Subcutaneous abdominal adipose tissue (tissue), 5 donors: ENCODE results near the gene TLCD2.
A peak's percentile ranks its signal among the peaks of the same experiment; 100 is the strongest.

Experiments
- H3K27ac ChIP-seq: one replicate; pipeline ENCODE4 v1.7.0; 2013; ENCODE audit warnings: low read depth, mild to moderate bottlenecking, inconsistent platforms, low read length, moderate library complexity
- H3K27me3 ChIP-seq, 5 donors: one replicate each; pipeline ENCODE4 v1.7.0; 2013; ENCODE audit warnings: low read length in 5 of 5, inconsistent platforms in 1 of 5; ENCODE audit not compliant: control insufficient read depth in 5 of 5, insufficient read depth in 4 of 5
- H3K36me3 ChIP-seq, 5 donors: one replicate each; pipeline ENCODE4 v1.7.0; 2013; ENCODE audit warnings: low read length in 5 of 5; ENCODE audit not compliant: control insufficient read depth in 5 of 5, insufficient read depth in 5 of 5
- H3K4me1 ChIP-seq, 5 donors: one replicate each; pipeline ENCODE4 v1.7.0; 2013; ENCODE audit warnings: low read length in 5 of 5, mild to moderate bottlenecking in 3 of 5, moderate library complexity in 1 of 5; ENCODE audit not compliant: control insufficient read depth in 5 of 5, insufficient read depth in 5 of 5
- H3K4me3 ChIP-seq, 5 donors: one replicate each; pipeline ENCODE4 v1.7.0; 2013; ENCODE audit warnings: low read length in 5 of 5, low read depth in 1 of 5
- H3K9ac ChIP-seq, 5 donors: one replicate each; pipeline ENCODE4 v1.7.0; 2013; ENCODE audit warnings: low read length in 5 of 5, mild to moderate bottlenecking in 4 of 5, moderate library complexity in 3 of 5
- H3K9me3 ChIP-seq, 5 donors: one replicate each; pipeline ENCODE4 v1.7.0; 2013; ENCODE audit warnings: low read length in 5 of 5; ENCODE audit not compliant: control insufficient read depth in 5 of 5
- donor health status: healthy.
- donor health status: healthy.
- donor health status: healthy.
- donor health status: healthy.
- donor health status: healthy.

Gene TLCD2, protein sequence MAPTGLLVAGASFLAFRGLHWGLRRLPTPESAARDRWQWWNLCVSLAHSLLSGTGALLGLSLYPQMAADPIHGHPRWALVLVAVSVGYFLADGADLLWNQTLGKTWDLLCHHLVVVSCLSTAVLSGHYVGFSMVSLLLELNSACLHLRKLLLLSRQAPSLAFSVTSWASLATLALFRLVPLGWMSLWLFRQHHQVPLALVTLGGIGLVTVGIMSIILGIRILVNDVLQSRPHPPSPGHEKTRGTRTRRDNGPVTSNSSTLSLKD

DNA sequence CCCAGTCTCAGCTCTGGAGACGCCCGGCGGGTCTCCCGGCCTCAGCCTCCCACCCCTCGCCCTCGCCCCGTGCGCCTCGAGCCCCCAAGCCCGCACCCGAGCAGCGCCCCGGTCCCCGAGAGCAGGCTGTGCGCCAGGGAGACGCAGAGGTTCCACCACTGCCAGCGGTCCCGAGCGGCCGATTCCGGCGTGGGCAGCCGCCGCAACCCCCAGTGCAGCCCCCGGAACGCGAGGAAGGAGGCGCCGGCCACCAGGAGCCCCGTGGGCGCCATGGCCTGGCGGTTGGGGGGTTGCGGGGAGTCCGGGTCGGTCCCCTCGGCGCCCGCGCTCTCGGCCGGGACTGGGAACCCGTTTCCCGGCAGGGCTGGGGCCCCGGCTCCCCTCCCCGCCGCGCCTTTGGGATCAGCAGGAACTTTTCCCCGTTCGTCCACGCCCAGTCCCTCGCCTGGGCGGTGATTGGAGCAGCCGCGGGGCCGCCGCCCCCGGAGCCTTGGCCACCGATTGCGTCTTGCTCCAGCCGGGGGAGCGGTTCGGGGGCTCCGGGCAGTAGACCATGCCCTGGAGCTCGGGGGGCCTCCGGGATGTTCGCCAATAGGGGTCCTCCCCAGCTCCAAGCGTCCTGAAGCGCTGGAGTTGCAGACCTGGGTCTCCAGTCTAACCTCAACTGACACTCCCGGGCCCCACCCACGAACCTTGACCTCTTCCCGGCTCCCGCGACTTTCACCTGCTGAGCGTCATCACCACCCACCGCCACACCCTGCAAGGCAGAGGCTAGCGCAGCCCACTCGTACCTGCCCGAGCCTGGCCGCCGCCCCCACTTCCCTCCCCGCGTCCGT is at the start of gene TLCD2:
Gene TLCD2 (minus strand): TSS at position 407 of the 836 bp plus-strand sequence. CDS start 135 bp downstream, at position 272.
- H3K36me3 ChIP-seq: peaks cover 5 to 45% (median 31%) of the 10 kb centered on the region in 5 donors
- H3K9me3 ChIP-seq: no peaks in the 10 kb centered on the region
- H3K9ac ChIP-seq: peak within 1 kb of the TSS in 4 of 5 donors; percentile 64 to 82 (median 75)
- peak within 1 kb of the TSS; percentile 72 for H3K27ac ChIP-seq
- H3K4me3 ChIP-seq: peak within 1 kb of the TSS; percentile 44 to 72 (median 66)
- H3K4me1 ChIP-seq: peaks cover 13 to 50% (median 47%) of the 10 kb centered on the region in 5 donors
- no peaks in the 10 kb centered on the region for H3K27me3 ChIP-seq

DNA sequence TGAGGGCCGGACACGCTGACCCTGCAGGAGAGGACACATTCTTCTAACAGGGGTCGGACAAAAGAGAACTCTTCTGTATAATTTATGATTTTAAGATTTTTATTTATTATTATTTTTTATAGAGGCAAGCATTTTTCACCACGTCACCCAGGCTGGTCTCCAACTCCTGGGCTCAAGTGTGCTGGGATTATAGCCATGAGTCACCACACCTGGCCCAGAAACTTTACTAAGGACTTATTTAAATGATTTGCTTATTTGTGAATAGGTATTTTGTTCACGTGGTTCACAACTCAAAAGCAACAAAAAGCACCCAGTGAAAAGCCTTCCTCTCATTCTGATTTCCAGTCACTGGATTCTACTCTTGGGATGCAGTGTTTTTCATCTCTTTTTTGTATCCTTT is 49.4 kb upstream of the TLCD2 start:
- H3K36me3 ChIP-seq: no peaks in the 10 kb centered on the region
- H3K4me3 ChIP-seq: no peak overlapping the region
- no peaks in the 10 kb centered on the region for H3K9me3 ChIP-seq
- H3K9ac ChIP-seq: no peak overlapping the region
- H3K27me3 ChIP-seq: no peaks in the 10 kb centered on the region
- H3K4me1 ChIP-seq: peaks cover 7 to 55% (median 41%) of the 10 kb centered on the region in 5 donors
- no peak overlapping the region for H3K27ac ChIP-seq

DNA sequence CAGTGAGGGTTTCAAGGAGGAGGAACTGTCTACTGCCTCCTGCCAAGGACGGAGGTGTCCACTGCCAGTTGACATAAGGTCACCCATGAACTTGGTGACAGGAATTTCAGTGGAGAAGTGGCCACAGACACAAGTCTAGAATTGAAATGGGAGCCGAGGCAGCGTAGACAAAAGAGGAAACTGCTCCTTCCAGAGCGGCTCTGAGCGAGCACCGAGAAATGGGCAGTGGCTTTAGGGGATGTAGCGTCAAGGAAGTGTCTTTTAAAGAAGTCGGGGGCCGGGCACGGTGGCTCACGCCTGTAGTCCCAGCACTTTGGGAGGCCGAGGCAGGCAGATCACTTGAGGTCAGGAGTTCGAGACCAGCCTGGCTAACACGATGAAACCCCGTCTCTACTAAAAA is 48.6 kb upstream of the TLCD2 start:
- no peaks in the 10 kb centered on the region for H3K36me3 ChIP-seq
- H3K9ac ChIP-seq: no peak overlapping the region
- no peaks in the 10 kb centered on the region for H3K27me3 ChIP-seq
- H3K27ac ChIP-seq: no peak overlapping the region
- no peaks in the 10 kb centered on the region for H3K9me3 ChIP-seq
- peaks cover 4 to 47% (median 34%) of the 10 kb centered on the region in 5 donors for H3K4me1 ChIP-seq
- H3K4me3 ChIP-seq: no peak overlapping the region

DNA sequence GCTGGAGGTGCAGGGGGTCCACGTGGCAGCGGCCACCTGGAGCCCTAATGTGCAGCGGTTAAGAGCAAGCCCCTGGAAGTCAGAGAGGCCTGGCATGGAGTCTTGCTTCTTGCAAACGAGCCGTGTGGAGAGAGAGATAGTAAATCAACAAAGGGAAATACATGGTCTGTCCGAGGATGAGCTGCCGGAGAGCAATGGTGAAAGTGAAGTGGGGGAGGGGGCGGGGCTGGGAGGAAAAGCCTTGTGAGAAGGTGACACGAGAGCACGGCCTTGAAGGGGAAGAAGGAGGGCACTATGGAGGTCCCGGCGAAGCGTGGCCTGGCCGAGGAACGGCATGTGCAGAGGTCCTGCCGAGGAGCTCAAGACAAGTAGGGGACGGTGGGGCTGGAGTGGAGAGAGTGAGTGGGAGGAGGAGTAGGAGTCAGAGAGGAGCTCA is 45.7 kb upstream of the TLCD2 start:
- no peaks in the 10 kb centered on the region for H3K9me3 ChIP-seq
- H3K4me3 ChIP-seq: no peak overlapping the region
- H3K9ac ChIP-seq: no peak overlapping the region
- H3K4me1 ChIP-seq: peaks cover 0 to 34% (median 19%) of the 10 kb centered on the region in 5 donors
- H3K36me3 ChIP-seq: no peaks in the 10 kb centered on the region
- no peak overlapping the region for H3K27ac ChIP-seq
- no peaks in the 10 kb centered on the region for H3K27me3 ChIP-seq

DNA sequence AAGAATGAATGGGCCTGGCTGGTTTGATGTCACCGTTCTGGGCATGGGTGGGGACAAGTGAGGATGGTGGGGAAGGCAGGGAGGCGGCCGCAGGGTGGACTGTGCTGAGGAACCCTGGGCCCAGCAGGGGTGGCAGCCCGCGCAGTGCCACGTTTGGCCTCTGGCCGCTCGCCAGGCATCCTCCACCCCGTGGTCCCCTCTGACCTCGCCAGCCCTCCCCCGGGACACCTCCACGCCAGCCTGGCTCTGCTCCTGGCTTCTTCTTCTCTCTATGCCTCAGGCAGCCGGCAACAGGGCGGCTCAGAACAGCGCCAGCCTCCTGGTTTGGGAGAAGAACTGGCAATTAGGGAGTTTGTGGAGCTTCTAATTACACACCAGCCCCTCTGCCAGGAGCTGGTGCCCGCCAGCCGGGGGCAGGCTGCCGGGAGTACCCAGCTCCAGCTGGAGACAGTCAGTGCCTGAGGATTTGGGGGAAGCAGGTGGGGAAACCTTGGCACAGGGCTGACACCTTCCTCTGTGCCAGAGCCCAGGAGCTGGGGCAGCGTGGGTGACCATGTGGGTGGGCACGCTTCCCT is 45.2 kb upstream of the TLCD2 start:
- Histone ChIP-seq H3K9me3 (no peaks in the 10 kb centered on the region), H3K9ac (no peak overlapping the region), H3K27ac (no peak overlapping the region), H3K36me3 (no peaks in the 10 kb centered on the region), H3K4me1 (peaks cover 0 to 39% (median 17%) of the 10 kb centered on the region in 5 donors), H3K4me3 (no peak overlapping the region), H3K27me3 (no peaks in the 10 kb centered on the region)

DNA sequence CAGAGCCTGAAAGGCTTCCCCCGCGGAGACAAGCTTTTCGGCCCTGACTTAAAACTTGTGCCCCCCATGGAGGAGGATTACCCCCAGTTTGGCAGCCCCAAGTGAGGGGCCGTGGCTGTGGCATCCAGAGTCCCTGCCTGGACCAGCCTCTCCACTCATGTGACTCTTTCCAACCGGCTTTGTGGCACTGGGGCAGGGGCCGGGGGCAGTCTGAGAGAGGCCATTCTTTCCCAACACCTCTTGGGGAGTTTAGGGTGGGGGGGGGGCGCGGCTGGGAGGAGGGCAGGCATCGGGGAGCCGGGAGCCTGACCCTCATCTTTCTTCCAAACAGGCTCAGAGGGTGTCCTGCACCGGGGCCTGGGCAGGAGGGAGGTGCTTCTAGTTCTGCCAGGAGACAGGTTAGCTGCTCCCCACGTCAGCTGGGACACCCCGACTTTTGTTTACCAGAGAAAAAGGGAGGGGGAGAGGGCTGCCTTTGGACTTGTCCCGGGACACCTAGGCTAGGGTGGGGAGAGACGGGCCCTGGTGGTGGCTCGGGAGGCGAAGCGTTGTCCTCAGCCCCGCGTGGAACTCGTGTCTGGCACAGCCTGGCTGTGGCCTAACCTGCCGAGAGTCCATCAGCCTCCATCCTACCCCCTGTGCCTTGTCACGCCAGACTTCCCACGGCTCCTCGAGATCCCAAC is 44.4 kb upstream of the TLCD2 start:
- no peak overlapping the region for H3K4me3 ChIP-seq
- peaks cover 0 to 39% (median 17%) of the 10 kb centered on the region in 5 donors for H3K4me1 ChIP-seq
- H3K36me3 ChIP-seq: no peaks in the 10 kb centered on the region
- H3K27ac ChIP-seq: no peak overlapping the region
- no peaks in the 10 kb centered on the region for H3K9me3 ChIP-seq
- no peaks in the 10 kb centered on the region for H3K27me3 ChIP-seq
- no peak overlapping the region for H3K9ac ChIP-seq

DNA sequence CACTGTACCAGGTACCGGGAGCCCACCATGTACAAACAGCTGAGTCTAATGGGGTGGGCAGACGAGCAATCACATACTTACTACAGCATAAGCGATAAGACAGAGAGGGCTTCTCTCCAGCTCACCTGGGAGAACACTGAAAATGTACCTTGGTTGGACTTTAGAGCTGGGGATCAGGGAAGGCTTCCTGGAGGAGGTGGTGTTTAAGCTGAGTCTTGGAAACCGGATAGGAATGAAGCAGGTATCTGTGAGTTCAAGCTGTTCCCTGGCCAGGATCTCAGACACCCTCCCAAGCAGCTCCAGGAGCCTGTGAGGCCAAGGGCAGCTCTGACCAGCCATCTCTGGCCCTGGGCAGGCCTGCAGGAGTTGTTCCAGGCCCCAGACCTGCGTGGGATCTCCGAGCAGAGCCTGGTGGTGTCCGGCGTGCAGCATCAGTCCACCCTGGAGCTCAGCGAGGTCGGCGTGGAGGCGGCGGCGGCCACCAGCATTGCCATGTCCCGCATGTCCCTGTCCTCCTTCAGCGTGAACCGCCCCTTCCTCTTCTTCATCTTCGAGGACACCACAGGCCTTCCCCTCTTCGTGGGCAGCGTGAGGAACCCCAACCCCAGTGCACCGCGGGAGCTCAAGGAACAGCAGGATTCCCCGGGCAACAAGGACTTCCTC is 43.7 kb upstream of the TLCD2 start:
- Histone ChIP-seq H3K27me3 (no peaks in the 10 kb centered on the region), H3K9me3 (no peaks in the 10 kb centered on the region), H3K9ac (no peak overlapping the region), H3K4me3 (no peak overlapping the region), H3K27ac (no peak overlapping the region), H3K4me1 (peaks cover 0 to 39% (median 17%) of the 10 kb centered on the region in 5 donors), H3K36me3 (no peaks in the 10 kb centered on the region)

DNA sequence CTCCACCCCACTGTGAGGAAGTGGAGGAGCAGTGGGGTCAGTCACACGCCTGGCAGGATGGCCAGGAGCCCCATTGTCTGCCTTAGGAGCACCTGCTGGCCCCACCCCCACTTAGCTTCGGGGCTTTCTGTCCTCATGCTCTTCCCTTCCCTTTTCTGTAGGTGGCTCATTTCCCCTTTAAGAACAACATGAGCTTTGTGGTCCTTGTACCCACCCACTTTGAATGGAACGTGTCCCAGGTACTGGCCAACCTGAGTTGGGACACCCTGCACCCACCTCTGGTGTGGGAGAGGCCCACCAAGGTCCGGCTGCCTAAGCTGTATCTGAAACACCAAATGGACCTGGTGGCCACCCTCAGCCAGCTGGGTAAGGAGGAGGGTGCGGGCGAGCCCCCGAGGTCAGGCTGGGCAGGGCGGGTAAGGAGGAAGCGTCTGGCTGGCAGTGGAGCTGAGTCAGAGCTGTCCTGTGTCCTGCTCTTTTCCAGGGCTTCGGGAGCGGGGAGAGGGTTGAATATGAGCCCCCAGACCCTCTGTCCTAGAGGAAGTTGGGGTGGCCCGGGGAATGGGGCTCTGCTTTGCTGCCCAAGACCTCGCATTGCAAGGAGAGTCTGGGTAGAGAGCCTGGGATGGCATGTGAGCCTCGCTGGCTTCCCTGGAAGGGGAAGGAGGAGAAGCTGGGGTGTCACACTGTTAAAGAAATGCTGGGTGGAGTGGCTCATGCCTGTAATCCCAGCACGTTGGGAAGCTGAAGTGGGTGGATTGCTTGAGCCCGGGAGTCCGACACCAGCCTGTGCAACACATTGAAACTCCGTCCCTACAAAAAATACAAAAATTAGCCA is 42.5 kb upstream of the TLCD2 start:
- Histone ChIP-seq H3K9ac (no peak overlapping the region), H3K27me3 (no peaks in the 10 kb centered on the region), H3K27ac (no peak overlapping the region), H3K4me1 (peaks cover 0 to 39% (median 17%) of the 10 kb centered on the region in 5 donors), H3K36me3 (no peaks in the 10 kb centered on the region), H3K9me3 (no peaks in the 10 kb centered on the region), H3K4me3 (no peak overlapping the region)

DNA sequence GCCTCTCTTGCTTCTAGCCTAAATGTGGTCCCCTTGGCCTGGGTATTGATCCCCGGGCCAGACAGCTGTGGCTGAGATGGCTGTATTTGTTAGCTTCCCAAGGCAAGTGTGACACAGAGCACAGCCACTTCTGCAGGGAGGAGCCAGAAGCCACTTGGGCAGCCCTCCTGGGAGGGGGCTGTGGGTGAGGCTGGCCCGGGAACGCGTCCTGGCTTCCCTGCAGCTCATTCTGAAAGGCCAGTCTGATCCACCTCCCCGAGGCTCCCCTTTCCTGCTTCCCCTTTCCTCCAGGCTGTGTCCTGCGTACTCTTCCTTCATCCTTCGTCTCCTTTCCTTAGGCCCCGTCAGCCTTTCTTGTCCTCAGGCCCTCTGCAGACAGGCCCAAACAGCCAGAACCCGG is 40.5 kb upstream of the TLCD2 start:
- Histone ChIP-seq H3K27me3 (no peaks in the 10 kb centered on the region), H3K4me3 (no peak overlapping the region), H3K27ac (no peak overlapping the region), H3K9me3 (no peaks in the 10 kb centered on the region), H3K9ac (no peak overlapping the region), H3K4me1 (peaks cover 5 to 40% (median 20%) of the 10 kb centered on the region in 5 donors), H3K36me3 (no peaks in the 10 kb centered on the region)
